ENCODE data around the gene HAND1.

Gene HAND1

GRCh38 chr5:154451957-154452356 lies 26.1 kb downstream of the HAND1 start:
- no peak for DNase-seq

GRCh38 chr5:154449786-154450185 lies 28.2 kb downstream of the HAND1 start:
- DNase-seq, result no peak

DNA sequence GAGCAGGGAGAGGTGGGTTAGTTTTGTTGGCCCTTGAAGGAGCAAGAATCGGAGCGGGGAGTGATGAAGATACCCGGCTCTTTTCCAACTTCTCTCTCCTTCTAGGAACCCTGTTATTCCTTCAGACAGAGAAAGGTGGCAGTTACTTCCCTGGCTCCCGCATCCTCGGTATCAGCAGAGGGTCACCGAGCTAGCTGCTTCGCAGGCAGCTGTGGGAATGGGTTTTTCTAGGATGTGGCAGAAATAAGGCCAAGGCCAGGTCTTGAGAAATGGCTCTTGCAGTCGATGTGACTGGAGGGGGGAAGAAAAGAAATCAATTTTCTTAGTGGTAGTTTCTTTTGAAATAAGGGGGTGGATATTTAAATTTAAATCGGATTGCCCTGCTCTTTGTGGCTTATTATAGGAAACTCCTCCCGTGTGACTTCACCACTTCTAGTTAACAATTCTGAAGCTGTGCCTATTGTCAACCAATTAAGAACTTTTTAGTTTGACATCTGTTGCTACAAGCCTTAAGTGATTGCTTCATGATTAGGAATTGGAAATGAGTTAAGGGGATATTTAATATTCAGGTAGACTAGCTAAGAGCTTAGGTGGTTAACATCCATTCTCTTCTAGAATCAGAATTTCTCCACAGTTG lies 30.8 kb downstream of the HAND1 start:
- no peak for DNase-seq

- DNase-seq, result peak; percentile 60
Observed at GRCh38 chr5:154446195-154447088, 31.6 kb downstream of the HAND1 start.

GRCh38 chr5:154445422-154446194 lies 32.4 kb downstream of the HAND1 start, which contains the start of gene SAP30L:
SAP30L (plus strand) TSS chr5:154445997; CDS start chr5:154446605, 608 bp downstream.
- peak; percentile 94 for DNase-seq

DNA sequence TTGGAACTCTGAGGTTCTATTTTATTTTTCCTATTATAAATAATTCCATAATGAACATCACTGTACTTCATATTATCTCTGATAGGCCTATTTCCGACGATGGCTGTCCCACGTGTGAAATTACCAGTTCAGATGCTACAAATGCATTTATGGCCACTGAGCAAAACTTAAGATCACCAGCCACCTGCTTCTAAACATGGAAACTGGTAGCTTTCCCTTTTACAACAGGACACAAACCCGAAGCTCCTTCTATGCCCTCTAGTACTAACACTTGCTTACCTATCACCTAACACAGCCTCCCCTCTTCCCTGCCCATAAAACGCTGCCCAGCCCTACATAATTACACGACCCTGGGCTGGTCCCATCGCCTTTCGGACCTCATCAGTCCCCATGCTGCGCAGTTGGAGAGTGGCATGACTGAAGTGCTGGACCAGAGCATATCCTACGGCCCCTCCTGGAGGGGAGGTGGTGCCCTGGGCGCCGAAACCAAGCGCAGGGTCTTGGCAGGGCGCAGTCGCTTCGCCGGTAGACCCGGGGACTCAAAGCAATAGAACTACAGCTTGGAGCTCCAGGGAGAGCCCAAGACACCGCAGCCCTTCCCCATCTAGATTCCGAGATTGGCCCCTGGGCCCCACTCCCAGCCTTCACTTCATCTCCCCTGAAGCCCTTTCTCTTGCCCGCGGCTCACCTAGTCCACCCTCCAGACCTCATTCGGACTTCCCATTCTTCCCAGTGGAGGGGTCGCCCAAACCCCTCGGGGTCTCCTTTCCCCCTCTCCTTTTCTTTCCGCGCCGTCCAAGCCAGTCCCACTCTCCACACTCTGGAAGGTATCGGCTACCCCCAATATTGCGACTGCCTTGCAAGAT lies 33.2 kb downstream of the HAND1 start:
- no peak for DNase-seq

- no peak for DNase-seq
Observed at GRCh38 chr5:154442801-154443200, 35.2 kb downstream of the HAND1 start.

GRCh38 chr5:154440540-154440939 lies 37.5 kb downstream of the HAND1 start:
- DNase-seq, result no peak

GRCh38 chr5:154437281-154437965 lies 40.6 kb downstream of the HAND1 start:
- DNase-seq, result no peak

- no peak for DNase-seq
Observed at GRCh38 chr5:154435226-154435625, 42.8 kb downstream of the HAND1 start.

GRCh38 chr5:154430961-154431630 lies 46.9 kb downstream of the HAND1 start:
- no peak for DNase-seq

DNA sequence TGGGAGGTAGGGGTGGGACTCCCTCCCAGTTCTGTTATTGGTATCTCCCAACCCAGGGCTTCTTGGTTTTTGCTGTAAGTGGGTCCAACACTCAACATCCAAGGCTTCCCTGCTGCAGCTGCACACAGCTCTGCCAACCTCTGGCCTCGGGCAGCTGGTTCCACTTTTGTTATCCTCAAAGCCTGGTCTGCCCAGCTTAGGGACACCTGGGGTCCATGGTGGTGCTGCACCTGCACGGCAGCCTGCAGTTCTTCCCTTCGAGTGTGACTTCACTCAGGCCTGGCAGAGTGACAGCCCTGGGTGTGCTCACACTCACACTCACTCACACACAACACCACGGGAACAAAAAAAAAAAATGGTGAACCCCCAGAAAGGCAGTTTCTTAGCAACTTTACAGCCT lies 47.6 kb downstream of the HAND1 start:
- no peak for DNase-seq

DNA sequence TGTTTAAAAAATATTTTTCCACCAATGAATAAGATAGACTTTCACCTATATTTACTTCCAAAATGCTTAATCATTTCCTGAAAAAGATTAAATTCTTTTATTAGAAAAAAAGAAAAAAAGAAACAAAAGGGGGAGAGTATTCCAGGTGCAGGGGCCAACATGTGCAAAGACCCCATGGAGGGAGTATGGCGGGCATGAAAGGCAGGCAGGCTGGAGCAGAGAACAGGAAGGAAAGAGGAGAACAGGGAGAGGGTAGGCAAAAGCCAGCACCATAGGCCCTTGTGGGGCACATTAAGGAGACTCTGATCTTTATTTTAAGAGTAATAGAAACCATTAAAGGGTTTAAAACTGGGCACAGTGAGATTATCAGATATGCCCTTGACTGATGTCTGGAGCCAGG lies 48.7 kb downstream of the HAND1 start:
- no peak for DNase-seq

GRCh38 chr5:154428208-154428607 lies 49.8 kb downstream of the HAND1 start:
- no peak for DNase-seq
